Measurements from ENCODE around the gene TAMALIN.
A peak's percentile ranks its signal among the peaks of the same experiment; 100 is the strongest.
"Not testable (repeated sequence)": the region's sequence is repeated elsewhere in the genome, so short reads cannot be mapped to it uniquely, and the experiment has no call there.

Gene TAMALIN

DNA sequence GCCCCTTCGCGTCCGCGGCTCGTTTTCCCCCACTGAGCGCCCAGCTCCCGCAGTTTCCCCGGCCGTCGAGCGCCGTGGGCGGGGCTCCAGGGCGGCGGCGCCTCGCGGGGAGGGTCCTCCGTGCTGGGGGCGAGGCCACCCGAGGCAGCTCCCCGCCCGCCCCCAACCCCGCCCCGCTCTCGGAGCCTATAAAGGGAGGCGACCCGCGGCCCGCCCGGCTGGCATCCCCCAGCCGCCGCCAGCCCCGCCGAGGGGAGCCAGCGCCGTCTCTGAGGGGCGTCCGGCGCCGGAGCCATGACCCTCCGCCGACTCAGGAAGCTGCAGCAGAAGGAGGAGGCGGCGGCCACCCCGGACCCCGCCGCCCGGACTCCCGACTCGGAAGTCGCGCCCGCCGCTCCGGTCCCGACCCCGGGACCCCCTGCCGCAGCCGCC lies at the start of gene TAMALIN:
Gene TAMALIN (plus strand): TSS at position 221 of the 432 bp plus-strand sequence. CDS start 74 bp downstream, at position 295.
- peak; percentile 83 for DNase-seq (ENCODE audit: low spot score)

DNA sequence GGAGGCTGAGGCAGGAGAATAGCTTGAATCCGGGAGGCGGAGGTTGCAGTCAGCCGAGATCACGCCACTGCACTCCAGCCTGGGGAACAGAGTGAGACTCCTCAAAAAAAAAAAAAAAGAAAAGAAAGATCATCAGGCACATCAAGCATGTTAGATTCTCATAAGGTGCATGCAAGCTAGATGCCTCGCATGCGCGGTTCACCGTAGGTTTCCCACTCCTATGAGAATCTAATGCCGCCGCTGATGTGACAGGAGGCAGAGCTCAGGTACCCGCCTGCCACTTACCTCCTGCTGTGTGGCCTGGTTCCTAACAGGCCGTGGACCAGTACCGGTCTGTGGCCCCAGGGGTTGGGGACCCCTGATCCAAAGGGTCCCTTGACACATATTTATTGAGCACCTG lies 48.2 kb upstream of the TAMALIN start:
- DNase-seq (ENCODE audit: low spot score), result no peak

DNA sequence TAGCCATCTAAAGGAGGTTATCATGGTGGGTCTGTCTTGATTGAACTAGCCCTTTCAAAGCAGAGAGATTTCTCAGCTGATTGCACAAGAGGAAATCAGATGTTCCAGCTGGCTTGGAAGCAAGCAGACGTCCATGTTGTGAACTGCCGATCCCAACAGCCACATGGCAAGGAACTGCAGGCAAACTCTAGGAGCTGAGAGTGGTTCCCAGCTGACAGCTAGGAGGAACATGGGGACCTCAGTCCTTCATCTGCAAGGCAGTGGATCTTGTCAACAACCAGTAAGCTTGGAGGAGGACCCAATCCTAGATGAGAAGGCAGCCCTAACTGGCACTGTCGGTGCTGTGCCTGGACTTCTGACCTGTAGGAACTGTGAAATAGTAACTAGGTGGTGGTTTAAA lies 47.5 kb upstream of the TAMALIN start:
- DNase-seq (ENCODE audit: low spot score), result no peak

DNA sequence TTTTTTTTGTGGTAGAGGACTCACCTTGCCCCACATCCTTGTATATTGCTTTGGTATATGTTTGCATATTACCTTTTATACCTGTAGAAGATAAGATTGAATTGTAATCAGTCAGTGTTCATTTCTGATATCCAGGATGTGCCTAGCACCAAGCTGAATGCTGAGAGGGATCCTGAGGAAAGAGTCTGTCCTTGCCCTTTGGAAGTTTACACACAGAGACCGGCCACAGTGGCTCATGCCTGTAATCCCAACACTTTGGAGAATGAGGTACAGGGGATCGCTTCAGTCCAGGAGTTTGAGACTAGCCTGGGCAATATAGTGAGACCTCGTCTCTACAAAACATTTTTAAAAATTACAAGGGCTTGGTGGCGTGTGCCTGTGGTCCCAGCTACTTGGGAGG lies 46.8 kb upstream of the TAMALIN start:
- no peak for DNase-seq (ENCODE audit: low spot score)

DNA sequence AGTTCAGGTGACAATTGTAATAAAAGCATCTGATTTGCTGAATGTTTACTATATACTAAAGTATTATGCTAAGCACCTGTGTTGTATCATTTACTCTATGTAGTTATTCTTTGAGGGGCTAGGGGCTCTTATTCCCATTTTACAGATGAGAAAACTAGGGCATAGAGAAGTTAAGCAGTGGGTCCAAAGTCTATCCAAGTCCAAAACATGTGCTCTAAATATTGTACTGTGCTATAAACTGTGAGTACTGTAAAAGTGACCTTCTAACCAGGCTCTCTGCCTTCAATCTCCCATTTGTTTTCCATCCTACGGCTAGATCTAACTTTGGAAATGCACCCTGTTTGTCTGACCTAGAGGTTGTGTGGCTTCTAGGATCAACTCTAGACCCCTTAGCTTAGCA lies 46.3 kb upstream of the TAMALIN start:
- no peak for DNase-seq (ENCODE audit: low spot score)

DNA sequence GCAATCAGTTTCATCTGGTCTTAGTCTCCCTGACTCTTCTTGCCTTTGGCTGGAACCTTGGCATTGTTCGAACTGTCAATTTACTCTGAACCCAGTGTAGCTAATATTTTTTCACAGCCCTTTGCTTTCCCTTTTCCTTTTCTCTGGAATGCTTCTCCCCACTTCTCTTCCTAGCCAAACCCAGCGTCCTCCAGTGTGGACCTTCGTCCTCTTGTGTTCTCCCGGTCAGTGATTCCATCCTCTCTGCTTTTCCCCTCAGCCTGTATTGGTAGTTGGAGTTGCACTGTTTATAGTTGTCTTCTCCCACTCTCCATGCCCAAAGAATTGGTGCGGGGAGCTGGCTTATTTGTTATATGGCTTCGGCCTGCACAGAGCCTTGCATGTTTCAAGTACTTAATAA lies 45.9 kb upstream of the TAMALIN start:
- no peak for DNase-seq (ENCODE audit: low spot score)

DNA sequence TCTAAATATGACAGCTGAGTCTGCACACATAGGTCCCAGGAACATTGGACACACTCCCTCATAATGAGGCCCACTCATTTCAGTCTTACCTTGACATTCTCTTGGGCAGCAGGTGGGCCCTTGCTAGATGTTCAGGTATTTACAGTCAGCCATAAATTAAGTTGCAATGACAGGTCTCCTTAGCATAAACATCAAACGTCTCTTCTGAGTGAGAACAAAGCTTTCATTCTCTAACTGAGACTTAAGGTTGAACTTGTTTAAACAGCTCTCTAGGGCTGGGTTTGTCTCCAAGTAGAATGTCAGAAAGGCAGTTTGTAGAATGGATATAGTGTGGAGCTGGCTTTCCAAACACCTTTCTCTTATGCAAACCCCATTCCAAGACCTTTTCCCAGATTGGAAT lies 44.9 kb upstream of the TAMALIN start:
- DNase-seq (ENCODE audit: low spot score), result no peak

DNA sequence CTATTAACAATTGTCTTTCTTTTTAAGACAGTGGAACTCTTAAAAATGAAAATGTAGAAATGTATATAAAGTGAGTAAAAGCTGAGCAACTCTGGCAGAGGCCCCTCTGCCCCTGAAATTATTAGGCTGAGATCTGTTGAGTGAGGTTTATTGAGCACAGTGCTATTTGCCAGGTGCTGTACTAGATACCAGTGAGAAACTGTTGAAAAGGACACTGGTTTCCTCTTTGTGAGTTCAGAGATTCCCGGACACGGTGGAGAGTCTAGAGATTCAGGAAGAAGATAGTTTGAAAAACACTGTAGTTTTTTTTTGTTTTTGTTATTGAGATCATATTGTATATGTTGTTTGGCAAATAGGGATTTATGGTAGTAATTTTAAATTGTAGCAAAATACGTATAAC lies 44.0 kb upstream of the TAMALIN start:
- no peak for DNase-seq (ENCODE audit: low spot score)

DNA sequence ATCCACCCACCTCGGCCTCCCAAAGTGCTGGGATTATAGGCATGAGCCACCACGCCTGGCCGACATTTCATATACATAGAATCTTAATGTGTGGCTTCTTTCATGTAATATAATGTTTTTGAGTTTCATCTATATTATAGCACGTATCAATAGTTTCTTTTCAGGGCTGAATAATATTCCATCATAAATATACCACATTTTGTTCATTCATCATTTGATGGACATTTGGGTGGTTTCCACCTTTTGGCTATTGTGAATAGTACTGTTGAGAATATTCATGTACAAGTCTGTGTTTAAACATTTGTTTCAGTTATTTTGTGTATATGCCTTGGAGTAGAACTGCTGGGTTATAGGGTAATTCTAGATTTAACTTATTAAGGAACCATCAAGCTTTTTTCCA lies 43.3 kb upstream of the TAMALIN start:
- DNase-seq (ENCODE audit: low spot score), result no peak

DNA sequence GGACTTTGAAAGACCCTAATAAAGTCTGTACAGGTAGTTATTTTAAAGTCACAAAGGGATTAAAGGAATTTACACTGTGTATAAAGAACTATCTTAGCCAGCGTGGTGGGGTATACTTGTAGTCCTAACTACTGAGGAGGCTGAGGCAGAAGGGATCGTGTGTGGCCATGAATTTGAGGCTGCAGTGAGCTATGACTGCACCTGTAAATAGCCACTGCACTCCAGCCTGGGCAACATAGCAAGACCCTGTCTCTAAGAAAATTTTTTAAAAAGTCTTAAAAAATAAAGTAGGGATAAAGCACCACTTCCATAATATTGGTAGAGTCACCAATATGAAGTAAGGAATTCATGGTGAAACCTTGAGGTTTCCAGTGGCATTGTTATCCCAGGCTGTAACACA lies 37.1 kb upstream of the TAMALIN start:
- no peak for DNase-seq (ENCODE audit: low spot score)

DNA sequence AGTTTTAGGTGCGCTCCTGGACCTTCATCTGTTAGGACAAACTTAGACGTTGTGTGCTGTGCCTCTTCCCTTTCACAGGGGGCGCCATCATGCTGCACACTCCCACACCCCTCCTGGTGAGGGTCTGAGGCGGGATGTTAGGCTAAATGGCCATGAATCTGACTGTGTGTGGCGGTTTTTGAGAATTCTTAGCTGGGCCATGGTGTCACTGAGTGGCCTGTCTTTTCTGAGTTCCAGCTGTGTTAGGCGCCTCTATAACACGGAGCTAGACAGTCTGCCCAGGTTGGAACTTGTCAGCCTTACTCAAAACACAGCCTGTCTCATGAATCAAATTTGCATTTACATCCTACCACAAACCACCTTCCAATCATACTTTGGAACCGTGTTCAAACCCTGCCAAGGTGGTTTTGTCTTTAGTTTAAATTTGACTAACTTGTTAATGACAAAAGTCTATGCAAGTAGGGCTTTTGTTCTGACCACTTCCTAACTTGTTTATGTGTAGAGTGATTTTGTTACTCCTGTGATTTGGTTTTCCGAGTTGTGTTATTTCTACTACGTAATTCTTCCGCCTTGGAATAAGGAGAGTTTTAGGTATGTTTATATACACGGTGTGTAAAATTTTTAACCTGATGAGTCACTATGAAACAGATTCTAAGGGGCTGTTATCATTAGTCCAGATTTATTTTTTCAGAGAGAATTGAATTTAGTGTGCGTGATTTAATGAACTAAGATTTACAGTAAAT lies 35.7 kb upstream of the TAMALIN start:
- DNase-seq (ENCODE audit: low spot score), result peak; percentile 71

DNA sequence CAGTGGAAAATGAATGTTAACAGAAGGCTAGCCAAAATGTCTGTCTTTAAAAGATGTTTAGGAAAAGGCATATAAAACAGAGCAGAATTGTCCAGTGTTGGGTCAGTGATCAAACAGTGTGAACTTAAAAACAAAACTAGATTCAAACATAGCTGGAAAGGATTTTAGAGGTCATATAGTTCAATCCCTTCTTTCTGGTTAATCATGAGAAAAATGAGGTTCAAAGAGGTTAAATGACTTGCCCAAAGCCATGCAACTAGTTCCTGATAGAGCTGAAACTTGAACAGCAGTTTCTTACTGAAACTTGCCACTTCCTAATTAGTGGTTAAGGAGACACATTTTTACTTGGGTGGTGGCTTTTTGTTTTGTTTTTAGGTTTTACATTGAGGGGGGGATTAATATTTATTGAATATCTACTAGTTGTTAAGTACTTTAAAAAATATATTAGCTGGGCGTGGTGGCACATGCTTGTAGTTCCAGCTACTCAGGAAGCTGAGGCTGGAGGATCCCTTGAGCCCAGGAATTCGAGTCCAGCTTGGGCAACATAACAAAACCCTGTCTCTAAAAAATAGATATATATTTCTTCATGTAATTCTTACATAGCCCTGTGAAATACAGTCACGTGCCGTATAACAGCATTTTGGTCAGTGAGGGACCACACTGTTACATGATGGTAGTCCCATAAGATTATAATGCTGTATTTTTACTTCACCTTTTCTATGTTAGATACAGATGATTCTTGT lies 34.9 kb upstream of the TAMALIN start:
- DNase-seq (ENCODE audit: low spot score), result no peak

DNA sequence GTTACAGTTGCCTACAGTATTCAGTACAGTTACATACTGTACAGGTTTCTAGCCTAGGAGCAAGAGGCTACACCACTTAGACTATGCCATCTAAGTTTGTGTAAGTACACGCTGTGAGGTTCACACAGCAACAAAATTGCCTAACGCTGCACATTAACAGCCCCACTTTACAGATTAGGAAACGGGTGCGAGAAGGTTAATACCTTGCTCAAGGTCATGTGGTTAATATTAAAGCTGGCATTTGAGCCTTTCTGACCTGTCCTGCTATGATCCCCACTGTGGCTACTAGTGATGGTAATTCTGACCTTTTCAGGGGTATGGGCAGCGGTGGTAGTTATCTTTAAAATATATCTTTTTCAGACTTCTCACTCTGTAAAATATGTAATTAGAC lies 34.3 kb upstream of the TAMALIN start:
- no peak for DNase-seq (ENCODE audit: low spot score)

DNA sequence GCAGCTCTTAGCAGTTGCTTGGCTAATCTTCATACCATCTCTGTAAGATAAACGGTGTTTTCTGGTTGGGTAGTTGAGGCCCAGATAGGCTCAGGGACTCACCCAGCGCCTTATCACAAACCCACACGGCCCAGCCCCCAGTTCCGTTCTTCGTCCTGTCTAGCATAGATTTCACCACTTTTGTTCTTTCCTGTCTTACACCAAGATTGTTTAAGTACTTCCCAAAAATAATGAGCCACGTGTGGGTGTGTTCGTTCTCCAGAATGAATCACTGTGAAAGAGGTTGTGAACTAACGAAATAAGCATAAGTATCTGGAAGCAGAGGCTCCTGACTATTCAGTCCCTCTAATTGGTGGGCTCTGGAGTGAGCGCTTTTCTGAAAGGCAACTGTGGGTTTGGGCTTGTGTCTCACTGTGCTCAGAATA lies 33.9 kb upstream of the TAMALIN start:
- DNase-seq (ENCODE audit: low spot score), result no peak

DNA sequence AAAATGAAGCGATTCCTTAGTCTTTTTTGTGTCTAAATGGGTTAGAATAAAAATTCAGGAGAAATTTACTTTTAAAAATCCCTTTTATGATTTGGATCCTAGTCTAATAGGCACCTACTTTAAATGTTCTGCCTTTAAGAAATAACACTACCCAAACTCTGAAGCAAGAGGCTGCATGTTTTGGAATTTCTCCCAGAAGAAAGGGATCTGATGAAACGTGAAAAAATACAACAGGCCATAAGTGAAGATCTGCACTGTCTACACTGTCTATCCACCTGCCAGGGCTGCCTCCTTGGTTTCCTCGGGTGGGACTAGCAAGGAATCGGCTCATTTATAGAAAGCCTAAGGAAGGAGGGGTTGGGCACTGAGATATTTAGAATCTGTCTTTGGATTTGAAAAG lies 33.2 kb upstream of the TAMALIN start:
- DNase-seq (ENCODE audit: low spot score), result no peak

DNA sequence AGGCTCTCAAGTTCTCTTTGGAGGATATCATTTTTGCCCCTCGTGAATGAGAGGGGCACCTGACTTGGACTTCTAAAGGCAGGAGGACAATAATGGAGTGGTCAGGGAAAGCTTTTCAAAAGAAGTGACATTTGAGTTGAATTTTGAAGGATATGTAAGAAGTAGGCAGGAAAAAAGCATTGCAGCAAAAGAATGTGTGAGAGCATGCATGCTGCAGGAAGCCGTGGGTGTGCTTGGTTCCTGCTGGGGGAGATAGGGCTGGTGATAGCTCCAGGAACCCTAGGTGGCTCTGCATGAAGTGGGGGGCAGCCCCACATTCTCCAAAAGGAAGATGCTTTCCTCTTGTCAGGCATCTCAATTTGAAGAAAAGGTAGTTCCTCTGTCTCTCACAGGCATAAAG lies 32.1 kb upstream of the TAMALIN start:
- no peak for DNase-seq (ENCODE audit: low spot score)

DNA sequence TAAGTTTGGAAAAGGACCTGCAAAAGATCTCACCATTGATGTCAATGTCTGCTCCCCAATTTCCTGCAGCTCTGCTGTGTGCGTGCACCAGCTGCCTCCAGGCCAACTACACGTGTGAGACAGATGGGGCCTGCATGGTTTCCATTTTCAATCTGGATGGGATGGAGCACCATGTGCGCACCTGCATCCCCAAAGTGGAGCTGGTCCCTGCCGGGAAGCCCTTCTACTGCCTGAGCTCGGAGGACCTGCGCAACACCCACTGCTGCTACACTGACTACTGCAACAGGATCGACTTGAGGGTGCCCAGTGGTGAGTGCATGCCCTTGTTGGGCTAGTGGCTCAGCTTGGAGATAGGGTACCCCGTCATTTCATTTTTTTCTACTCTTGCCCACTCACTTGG lies 31.6 kb upstream of the TAMALIN start:
- DNase-seq (ENCODE audit: low spot score), result no peak

DNA sequence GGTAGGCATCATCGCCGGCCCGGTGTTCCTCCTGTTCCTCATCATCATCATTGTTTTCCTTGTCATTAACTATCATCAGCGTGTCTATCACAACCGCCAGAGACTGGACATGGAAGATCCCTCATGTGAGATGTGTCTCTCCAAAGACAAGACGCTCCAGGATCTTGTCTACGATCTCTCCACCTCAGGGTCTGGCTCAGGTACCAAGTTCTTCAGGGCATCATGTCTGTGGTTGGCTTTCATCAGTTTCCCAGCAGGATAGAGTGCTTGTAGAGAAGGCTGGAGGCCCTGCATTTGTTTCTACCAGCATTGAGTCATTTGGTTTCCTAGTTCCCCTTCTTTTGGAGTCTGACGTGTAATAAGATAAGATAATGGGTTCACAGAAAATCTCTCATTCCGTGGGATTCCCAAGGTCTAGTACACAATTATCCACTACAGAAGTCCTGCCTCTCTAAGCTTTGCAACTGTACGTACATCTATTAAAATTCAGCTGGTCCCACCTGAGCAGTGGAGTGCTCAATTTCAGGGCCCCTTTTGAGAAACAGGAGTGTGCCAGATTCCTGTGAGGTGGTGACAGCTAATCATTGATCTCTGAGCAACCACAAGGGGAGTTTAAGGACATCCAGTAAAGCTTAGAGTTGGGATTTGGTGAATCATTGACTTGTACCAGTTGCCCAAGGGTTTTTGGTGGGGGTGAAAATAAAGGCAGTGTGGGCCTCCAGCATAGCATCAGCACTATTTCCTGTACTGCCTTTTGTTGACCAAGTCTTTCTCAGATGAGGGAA lies 30.2 kb upstream of the TAMALIN start:
- no peak for DNase-seq (ENCODE audit: low spot score)

DNA sequence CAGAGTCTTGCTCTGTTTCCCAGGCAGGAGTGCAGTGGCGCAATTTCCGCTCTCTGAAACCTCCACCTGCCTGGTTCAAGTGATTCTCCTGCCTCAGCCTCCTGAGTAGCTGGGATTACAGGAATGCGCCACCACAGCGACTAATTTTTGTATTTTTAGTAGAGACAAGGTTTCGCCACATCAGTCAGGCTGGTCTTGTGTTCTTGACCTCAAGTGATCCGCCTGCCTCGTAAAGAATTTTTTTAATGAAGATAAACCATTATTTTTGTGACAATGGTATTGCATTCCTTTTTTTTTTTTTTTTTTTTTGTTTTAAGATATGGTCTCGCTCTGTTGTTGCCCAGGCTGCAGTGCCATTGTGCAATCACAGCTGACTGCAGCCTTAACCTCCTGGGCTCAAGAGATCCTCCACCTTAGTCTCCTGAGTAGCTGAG lies 29.4 kb upstream of the TAMALIN start:
- DNase-seq (ENCODE audit: low spot score), result no peak

DNA sequence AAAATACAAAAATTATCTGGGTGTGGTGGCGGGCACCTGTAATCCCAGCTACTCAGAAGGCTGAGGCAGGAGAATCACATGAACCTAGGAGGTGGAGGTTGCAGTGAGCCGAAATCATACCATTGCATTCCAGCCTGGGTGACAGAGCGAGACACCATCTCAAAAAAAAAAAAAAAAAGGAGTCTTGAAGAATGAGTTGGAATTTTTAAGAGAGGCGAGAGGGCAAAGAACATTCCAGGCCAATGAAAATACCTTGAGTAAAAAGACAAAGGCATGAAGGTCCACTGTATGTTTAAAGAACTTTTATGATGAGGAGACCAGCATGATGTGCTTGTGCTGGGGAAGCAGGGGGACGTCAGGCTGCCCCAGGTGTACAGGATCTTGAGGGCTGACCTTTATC lies 27.4 kb upstream of the TAMALIN start:
- DNase-seq (ENCODE audit: low spot score), result not testable (repeated sequence)

DNA sequence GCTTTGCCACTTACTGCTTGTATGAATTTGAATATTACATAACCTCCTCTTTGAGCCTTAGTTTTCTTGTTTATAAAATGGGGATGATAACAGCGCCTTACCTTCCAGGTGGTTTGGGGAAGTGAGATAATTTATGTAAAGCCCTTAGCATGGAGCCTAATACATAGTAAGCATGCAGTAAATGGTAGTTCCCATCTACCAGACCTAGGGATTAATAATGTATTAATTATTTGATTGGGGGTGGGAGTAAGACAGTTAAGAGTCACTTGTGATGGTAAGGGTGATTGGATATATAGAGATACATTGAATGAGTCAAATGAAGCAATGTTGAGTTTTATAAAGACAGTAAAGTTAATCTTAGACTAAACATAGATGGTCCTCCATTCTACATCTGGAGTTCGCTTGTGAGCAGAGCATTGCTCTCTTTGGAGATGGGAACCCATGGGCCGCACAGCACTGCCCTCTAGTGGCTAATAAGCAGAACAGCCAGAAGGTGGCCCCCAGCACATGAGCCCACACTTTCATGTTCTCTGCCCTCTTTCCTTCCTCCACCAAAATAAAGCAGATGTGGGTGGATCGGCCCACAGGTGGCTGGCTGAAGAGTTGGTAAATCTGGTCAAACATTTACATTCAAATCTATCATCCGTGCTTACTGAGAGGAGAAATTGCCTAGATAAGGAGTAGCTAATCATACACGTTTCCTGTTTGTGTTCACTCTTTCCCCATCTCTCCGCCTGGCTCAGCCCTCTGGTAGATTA lies 26.5 kb upstream of the TAMALIN start:
- DNase-seq (ENCODE audit: low spot score), result peak; percentile 80

DNA sequence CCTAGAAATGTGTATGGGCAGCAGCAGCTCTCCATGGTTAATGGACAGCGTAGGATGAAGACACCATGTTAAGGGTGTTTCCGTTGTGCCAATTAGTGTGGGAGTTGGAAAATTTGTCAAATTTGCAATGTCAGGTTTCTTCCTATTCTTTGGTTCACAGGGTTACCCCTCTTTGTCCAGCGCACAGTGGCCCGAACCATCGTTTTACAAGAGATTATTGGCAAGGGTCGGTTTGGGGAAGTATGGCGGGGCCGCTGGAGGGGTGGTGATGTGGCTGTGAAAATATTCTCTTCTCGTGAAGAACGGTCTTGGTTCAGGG lies 26.0 kb upstream of the TAMALIN start:
- no peak for DNase-seq (ENCODE audit: low spot score)

Data from ecto neural progenitor cell (in vitro differentiated cells).